B cell (primary cell): Measurements from ENCODE around the gene AHNAK. TPM values are rescaled to one million over a fixed set of nuclear protein-coding genes. Genes with fewer than 3 reads are reported as not detected.
A peak's percentile ranks its signal among the peaks of the same experiment; 100 is the strongest.

Experiments
- ATAC-seq: fragments of 200-7000 bp; cut with Tn5 transposase; one replicate; pipeline ENCODE4 v1.10.0; 2021; ENCODE audit warnings: low read depth, mild to moderate bottlenecking, moderate number of reproducible peaks, moderate library complexity
- CTCF ChIA-PET: fragments of 350-600 bp; sonication (Branson Sonifier 250); formaldehyde crosslinking; loops from one replicate; lab custom pipeline; 2021; ENCODE audit warnings: antibody characterized with exemption, inconsistent platforms; lab: Charles Lee
- POLR2A ChIA-PET: fragments of 350-600 bp; sonication (Branson Sonifier 250); formaldehyde crosslinking; loops from one replicate; lab custom pipeline; 2021; ENCODE audit warnings: antibody characterized with exemption; lab: Charles Lee
- DNase-seq: peaks from one replicate; pipeline ENCODE4 v3.0.0; 2013
- H2AFZ ChIP-seq: 2 replicates; pipeline ENCODE4 v1.6.1; 2012; ENCODE audit warnings: mild to moderate bottlenecking, low read depth, low read length; ENCODE audit not compliant: insufficient read depth, poor library complexity, severe bottlenecking
- H3K27ac ChIP-seq, 2 donors: 1 replicate in 1 of 2; 2 replicates in 1 of 2; pipeline ENCODE4 v1.5.1; 2012 to 2013; ENCODE audit warnings: low read length in 2 of 2, mild to moderate bottlenecking in 2 of 2, moderate library complexity in 1 of 2
- H3K27me3 ChIP-seq, 4 experiments: fragments of 200-600 bp in 1 of 4; sonication (generic) in 1 of 4; replicated peaks in 1 of 4; 1 replicate in 2 of 4; 2 replicates in 2 of 4; pipeline versions ENCODE4 v1.6.1 to v1.7.0; 2013 to 2016; ENCODE audit warnings: low read length in 3 of 4, mild to moderate bottlenecking in 2 of 4, mixed read lengths in 1 of 4, moderate library complexity in 1 of 4; ENCODE audit not compliant: insufficient read depth in 4 of 4, control insufficient read depth in 3 of 4; ENCODE audit errors: control extremely low read depth in 1 of 4
- H3K36me3 ChIP-seq, 2 experiments: replicated peaks in 1 of 2; 1 replicate in 1 of 2; 2 replicates in 1 of 2; pipeline versions ENCODE4 v1.6.1 to v1.7.1; 2013; ENCODE audit warnings: low read length in 1 of 2; ENCODE audit not compliant: insufficient read depth in 2 of 2, control insufficient read depth in 1 of 2; ENCODE audit errors: control extremely low read depth in 1 of 2, extremely low read depth in 1 of 2
- H3K4me1 ChIP-seq, 2 donors: fragments of 200-600 bp in 1 of 2; sonication (generic) in 1 of 2; 1 replicate in 1 of 2; 2 replicates in 1 of 2; pipeline versions ENCODE4 v1.5.1 to v1.6.1; 2013 to 2017; ENCODE audit warnings: low read length in 2 of 2; ENCODE audit not compliant: control insufficient read depth in 2 of 2, insufficient read depth in 2 of 2
- H3K4me2 ChIP-seq: replicated peaks from 2 replicates; pipeline ENCODE3; 2012; ENCODE audit warnings: mild to moderate bottlenecking, low read depth, low read length; ENCODE audit not compliant: poor library complexity, severe bottlenecking
- H3K4me3 ChIP-seq, 5 experiments: fragments of 200-600 bp in 1 of 5; sonication (generic) in 1 of 5; 1 replicate in 3 of 5; 2 replicates in 2 of 5; pipeline versions ENCODE4 v1.5.1 to v1.7.0; 2011 to 2016; ENCODE audit warnings: low read length in 4 of 5, mild to moderate bottlenecking in 4 of 5, low read depth in 2 of 5, control low read depth in 1 of 5, moderate library complexity in 1 of 5; ENCODE audit not compliant: insufficient read depth in 1 of 5; ENCODE audit errors: control extremely low read depth in 1 of 5, extremely low read depth in 1 of 5
- H3K79me2 ChIP-seq: fragments of 200-600 bp; sonication (generic); one replicate; pipeline ENCODE4 v1.6.0; 2016; ENCODE audit warnings: low read length; ENCODE audit not compliant: control insufficient read depth, insufficient read depth
- H3K9ac ChIP-seq: fragments of 200-600 bp; sonication (generic); 2 replicates; pipeline ENCODE4 v1.6.1; 2017; ENCODE audit warnings: mild to moderate bottlenecking, low read length, moderate library complexity
- H3K9me3 ChIP-seq, 3 donors: one replicate each; pipeline versions ENCODE4 v1.6.1 to v1.7.1; 2013; ENCODE audit warnings: low read length in 2 of 3; ENCODE audit not compliant: control insufficient read depth in 2 of 3, insufficient read depth in 1 of 3; ENCODE audit errors: control extremely low read depth in 1 of 3
- H4K20me1 ChIP-seq: 2 replicates; pipeline ENCODE4 v1.6.0; 2012; ENCODE audit warnings: mild to moderate bottlenecking, low read length; ENCODE audit not compliant: insufficient read depth, control insufficient read depth, poor library complexity, severe bottlenecking
- H3K27ac Mint-ChIP-seq: one replicate; pipeline ENCODE4 v1.8.0; 2021; ENCODE audit warnings: mixed read lengths
- H3K27me3 Mint-ChIP-seq: one replicate; pipeline ENCODE4 v1.8.0; 2021; ENCODE audit warnings: mixed read lengths
- H3K4me1 Mint-ChIP-seq: one replicate; pipeline ENCODE4 v1.8.0; 2021; ENCODE audit warnings: mixed read lengths
- H3K4me3 Mint-ChIP-seq: one replicate; pipeline ENCODE4 v1.8.0; 2021; ENCODE audit warnings: mixed read lengths
- H3K9me3 Mint-ChIP-seq: one replicate; pipeline ENCODE4 v1.8.0; 2022; ENCODE audit warnings: mixed read lengths; ENCODE audit not compliant: insufficient read depth
- EZH2 ChIP-seq: IDR thresholded peaks from 2 replicates; pipeline ENCODE4 v1.6.1; 2012; ENCODE audit warnings: borderline replicate concordance, low read depth, mild to moderate bottlenecking, moderate library complexity, low read length; ENCODE audit not compliant: insufficient read depth, poor library complexity, severe bottlenecking
- WGBS: methylation state at CpG from one replicate; pipeline ENCODE4 v1.1.5; 2013; ENCODE audit warnings: missing lambda C conversion rate; ENCODE audit not compliant: insufficient coverage; 5-methylcytosine and 5-hydroxymethylcytosine counted together
- intact Hi-C: fragments of 100-400 bp; cut with micrococcal nuclease; formaldehyde crosslinking; loops from one replicate; pipeline ENCODE4 v1.10.0; 2022
- polyA plus RNA-seq: library from polyadenylated mRNA; depleted of rRNA; stranded (reverse); fragments of >200 nt; gene quantifications from 2 replicates; pipeline ENCODE4 v1.2.3, GENCODE V29; 2012
- total RNA-seq, 2 donors: library from RNA; stranded (reverse); fragments of 120-200 nt in 1 of 2; gene quantifications; 1 replicate in 1 of 2; 2 replicates in 1 of 2; pipeline versions ENCODE4 v1.2.3 to v1.2.4, GENCODE V29; 2013 to 2022
- TF ChIP-seq, protein P1 (sequence below): fragments of 200-600 bp; IDR thresholded peaks from one replicate; pipeline ENCODE4 v1.8.0; 2022; ENCODE audit warnings: antibody characterized with exemption, mild to moderate bottlenecking

The AHNAK gene
- total and polyA plus RNA-seq, 2 donors (not counting 1 experiment from before 2014, with no cell fraction given) = 63.7 to 229 TPM

DNA sequence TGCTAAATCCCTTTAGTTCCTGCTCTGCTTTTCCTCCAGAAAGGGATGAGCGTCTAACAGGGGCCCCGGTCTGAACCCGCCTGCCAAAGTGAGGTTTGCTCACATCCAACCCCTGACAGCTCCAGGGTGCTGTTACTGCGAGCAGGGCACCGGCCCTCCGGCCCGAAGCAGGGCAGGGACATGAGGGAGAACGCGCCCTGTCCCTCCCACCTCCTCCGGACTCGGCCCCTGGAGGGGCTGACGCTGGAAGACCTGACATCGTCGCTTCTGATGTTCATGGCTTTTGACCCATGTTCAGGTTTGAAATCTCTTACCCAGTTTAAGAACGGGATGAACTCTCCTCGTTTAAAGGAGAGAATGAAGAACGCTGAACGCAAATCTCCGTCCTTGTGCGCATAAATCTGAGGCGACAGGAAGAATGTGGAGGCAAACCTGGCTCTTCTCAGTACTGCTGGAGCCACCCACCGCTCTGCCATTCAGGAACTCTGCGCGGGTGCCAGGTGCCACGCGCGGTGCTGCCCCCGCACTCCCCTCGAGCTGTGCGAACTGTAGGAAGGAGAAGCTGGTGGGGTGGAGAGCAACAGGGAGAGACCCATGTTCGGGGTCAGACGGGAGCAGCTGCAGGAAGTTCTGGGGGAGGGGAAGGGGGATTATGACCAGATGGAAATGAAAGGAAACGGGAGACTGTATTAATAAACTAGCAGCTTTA is 27.9 kb upstream of the AHNAK start:
- ChIA-PET POLR2A (interaction anchor here (0.5 to 2.3 kb wide), 19 partner anchors 11 to 267 kb away, joined by 3 to 35 read pairs (median 4); partner anchors contain the start of genes B3GAT3, C11orf98, CSKMT and HNRNPUL2), CTCF (interaction anchor here (0.6 to 6.1 kb wide), 13 partner anchors 9 to 212 kb away, joined by 3 to 33 read pairs (median 4); partner anchors contain the start of genes LBHD1, TUT1 and UQCC3)
- Histone ChIP-seq H2AFZ (peak overlapping the region; percentile 87), H3K4me1 (peaks cover 12 to 25% of the 10 kb centered on the region in 2 donors), H3K27me3 (no peaks in the 10 kb centered on the region), H3K4me2 (peak overlapping the region; percentile 90), H4K20me1 (peaks cover 3% of the 10 kb centered on the region), H3K27ac (peak overlapping the region; percentile 63 to 76), H3K9ac (peak overlapping the region; percentile 86), H3K9me3 (peaks cover 0 to 3% (median 0%) of the 10 kb centered on the region in 3 donors), H3K36me3 (peaks cover 6 to 45% of the 10 kb centered on the region in 2 experiments), H3K79me2 (peaks cover 18% of the 10 kb centered on the region), H3K4me3 (peak overlapping the region; percentile 74 to 99 (median 80))
- Mint-ChIP-seq H3K27ac (peak overlapping the region; percentile 95), H3K4me1 (peaks cover 48% of the 10 kb centered on the region), H3K9me3 (no peaks in the 10 kb centered on the region), H3K27me3 (no peaks in the 10 kb centered on the region), H3K4me3 (peak overlapping the region; percentile 92)
- no peak for DNase-seq
- under 1% methylated on average over 33 of the region's 33 CpGs for WGBS
- TF ChIP-seq, protein P1, sequence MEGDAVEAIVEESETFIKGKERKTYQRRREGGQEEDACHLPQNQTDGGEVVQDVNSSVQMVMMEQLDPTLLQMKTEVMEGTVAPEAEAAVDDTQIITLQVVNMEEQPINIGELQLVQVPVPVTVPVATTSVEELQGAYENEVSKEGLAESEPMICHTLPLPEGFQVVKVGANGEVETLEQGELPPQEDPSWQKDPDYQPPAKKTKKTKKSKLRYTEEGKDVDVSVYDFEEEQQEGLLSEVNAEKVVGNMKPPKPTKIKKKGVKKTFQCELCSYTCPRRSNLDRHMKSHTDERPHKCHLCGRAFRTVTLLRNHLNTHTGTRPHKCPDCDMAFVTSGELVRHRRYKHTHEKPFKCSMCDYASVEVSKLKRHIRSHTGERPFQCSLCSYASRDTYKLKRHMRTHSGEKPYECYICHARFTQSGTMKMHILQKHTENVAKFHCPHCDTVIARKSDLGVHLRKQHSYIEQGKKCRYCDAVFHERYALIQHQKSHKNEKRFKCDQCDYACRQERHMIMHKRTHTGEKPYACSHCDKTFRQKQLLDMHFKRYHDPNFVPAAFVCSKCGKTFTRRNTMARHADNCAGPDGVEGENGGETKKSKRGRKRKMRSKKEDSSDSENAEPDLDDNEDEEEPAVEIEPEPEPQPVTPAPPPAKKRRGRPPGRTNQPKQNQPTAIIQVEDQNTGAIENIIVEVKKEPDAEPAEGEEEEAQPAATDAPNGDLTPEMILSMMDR = no peak
- TF ChIP-seq EZH2 = no peak
- peak; percentile 1 for ATAC-seq
- intact Hi-C loops = loop anchor here (1.0 to 5.0 kb wide), 5 partner anchors 17 to 306 kb away; partner anchors contain the start of genes BSCL2, GNG3, SLC3A2 and STX5
